DMS53 treated with DMSO at 0.1 percent for 48 hours (cell line): Measurements from ENCODE around the gene CDC42.
"Not testable (repeated sequence)": the region's sequence is repeated elsewhere in the genome, so short reads cannot be mapped to it uniquely, and the experiment has no call there.

Experiments
- DNase-seq: peaks from one replicate; lab custom pipeline; 2025; ENCODE audit not compliant: unreplicated experiment; lab: John Stamatoyannopoulos, UW

Gene CDC42

GRCh38 chr1:22052115-22053016 lies at the start of gene CDC42:
Gene CDC42, plus strand, starts transcription at chr1:22052709. Its CDS starts 25,770 bp downstream, at chr1:22078479.
- DNase-seq = peak; percentile 96

- not testable (repeated sequence) for DNase-seq
Measured at GRCh38 chr1:22002875-22003274, 49.6 kb upstream of the CDC42 start.

DNA sequence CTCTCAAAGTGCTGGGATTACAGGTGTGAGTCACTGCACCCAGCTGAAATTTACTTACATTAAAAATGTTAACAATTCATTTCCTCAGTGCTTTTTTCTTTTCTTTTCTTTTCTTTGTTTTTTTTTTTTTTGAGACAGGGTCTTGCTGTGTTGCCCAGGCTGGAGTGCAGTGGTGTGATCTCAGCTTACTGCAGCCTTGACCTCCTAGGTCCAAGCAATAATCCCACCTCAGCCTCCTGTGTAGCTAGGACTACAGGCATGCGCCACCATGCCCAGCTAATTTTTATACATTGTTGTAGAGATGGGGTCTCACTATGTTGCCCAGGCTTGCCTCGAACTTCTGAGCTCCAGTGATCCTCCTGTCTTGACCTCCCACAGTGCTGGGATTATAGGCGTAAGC lies 48.5 kb upstream of the CDC42 start:
- not testable (repeated sequence) for DNase-seq

GRCh38 chr1:22005261-22006149 lies 47.0 kb upstream of the CDC42 start:
- DNase-seq = not testable (repeated sequence)

DNA sequence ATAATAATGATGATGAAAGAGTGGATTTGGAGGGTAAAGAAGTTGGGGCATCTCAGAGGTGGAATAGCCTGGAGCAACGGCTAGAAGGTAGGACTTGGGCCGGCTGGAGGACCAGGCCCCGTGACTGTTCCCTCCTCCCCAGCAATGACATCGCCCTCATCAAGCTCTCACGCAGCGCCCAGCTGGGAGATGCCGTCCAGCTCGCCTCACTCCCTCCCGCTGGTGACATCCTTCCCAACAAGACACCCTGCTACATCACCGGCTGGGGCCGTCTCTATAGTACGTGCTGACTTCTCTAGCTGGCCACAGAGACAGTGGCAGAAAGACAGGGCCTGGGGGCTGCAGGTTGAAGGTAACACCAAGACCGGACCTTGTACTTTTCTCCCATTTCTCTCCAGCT lies 45.8 kb upstream of the CDC42 start:
- DNase-seq = not testable (repeated sequence)

DNA sequence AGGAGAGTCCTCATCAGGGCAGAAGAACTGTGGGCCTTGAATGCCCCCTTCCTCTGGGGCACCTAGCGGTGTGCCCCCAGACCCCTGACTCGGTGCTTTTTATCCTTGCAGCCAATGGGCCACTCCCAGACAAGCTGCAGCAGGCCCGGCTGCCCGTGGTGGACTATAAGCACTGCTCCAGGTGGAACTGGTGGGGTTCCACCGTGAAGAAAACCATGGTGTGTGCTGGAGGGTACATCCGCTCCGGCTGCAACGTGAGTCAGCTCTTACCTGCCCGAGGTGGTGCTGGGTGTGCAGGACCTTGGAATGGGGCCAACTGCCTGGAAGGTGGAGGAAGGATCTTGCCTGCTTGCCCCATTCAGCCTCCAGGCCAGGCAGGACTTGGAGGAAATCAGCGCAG lies 45.2 kb upstream of the CDC42 start:
- DNase-seq = not testable (repeated sequence)

DNA sequence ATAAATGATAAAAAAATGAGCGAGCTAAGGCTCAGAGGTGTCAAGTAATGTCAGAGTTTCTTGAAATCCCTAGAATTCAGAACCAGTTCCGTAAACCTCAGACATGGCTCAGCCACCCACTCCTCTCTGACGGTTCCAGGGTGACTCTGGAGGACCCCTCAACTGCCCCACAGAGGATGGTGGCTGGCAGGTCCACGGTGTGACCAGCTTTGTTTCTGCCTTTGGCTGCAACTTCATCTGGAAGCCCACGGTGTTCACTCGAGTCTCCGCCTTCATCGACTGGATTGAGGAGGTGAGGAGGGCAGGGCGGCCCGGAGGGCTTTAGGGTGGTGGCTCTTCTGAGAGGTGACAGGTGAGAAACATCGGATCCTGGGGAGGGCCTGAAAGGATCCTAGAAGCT lies 42.9 kb upstream of the CDC42 start:
- DNase-seq = not testable (repeated sequence)

GRCh38 chr1:22012752-22013151 lies 39.8 kb upstream of the CDC42 start:
- not testable (repeated sequence) for DNase-seq

DNA sequence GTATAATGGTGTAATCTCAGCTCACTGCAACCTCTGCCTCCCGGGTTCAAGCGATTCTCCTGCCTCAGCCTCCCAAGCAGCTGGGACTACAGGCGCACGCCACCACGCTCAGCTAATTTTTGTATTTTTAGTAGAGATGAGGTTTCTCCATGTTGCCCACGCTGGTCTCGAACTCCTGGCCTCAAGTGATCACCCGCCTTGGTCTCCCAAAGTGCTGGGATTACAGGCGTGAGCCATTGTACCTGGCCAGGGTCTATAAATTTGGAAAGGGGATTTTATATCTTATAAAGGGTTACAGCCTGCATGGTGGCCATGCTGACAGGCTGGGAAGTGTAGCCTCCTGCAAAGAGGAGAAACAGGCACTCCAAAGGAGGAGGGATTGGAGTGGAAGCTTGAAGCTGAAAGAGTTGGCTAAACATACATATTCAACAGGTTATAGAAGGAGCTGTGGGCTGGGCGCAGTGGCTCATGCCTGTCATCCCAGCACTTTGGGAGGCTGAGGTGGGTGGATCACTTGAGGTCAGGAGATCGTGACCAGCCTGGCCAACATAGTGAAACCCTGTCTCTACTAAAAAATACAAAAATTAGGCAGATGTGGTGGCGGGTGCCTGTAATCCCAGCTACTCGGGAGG lies 37.8 kb upstream of the CDC42 start:
- not testable (repeated sequence) for DNase-seq

- DNase-seq = no peak
Measured at GRCh38 chr1:22018583-22019559, 33.6 kb upstream of the CDC42 start.

DNA sequence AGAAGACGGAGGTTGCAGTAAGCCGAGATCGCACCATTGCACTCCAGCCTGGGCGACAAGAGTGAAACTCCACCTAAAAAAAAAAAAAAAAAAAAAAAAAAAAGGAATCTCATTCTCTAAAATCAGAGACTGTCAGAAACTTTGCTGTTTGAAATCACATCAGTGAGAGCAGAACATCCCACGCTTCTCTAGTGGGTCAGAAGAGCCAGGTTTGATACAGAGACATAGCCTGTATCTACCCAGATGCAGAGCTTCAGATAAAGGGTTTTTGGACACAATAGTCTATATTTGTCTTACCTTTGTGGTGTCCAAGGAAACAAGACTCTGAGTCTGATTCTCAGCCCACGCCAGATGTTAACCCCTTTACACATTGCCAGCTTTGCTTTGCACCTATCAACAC lies 31.4 kb upstream of the CDC42 start:
- DNase-seq = no peak

DNA sequence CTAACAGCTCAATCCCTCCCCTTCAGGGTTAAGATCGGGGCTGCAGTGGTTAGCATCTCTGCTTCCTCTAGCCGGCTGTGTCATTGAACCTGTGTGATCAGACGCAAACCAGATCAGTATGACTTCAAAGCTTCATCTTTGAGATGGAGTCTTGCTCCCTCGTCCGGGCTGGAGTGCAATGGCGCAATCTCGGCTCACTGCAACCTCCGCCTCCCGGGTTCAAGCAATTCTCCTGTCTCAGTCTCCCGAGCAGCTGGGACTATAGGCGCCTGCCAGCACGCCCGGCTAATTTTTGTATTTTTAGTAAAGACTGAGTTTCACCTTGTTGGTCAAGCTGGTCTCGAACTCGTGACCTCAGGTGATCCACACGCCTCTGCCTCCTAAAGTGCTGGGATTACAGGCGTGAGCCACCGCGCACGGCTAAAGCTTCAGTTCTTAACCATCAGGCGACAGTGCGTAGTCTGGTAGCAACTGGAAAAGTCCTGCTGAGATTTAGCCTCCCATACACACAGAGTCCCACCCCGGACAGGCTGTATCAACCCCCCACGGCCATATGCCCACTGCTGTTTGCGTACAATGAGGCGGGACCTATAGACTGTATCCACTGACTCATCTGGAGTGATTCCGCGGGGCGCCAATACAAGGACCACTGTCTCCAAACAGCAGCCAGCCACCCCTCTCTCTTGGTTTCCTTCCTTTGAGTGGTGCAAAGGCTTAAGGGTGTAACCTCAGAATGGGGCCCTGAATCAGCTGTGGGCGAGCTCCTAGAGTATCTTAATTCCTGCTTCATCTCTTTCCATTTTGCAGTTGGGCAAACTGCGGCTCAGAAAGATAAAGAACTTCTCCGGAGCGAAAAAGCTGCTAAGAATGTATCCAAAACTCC lies 27.8 kb upstream of the CDC42 start:
- DNase-seq = peak; percentile 92

DNA sequence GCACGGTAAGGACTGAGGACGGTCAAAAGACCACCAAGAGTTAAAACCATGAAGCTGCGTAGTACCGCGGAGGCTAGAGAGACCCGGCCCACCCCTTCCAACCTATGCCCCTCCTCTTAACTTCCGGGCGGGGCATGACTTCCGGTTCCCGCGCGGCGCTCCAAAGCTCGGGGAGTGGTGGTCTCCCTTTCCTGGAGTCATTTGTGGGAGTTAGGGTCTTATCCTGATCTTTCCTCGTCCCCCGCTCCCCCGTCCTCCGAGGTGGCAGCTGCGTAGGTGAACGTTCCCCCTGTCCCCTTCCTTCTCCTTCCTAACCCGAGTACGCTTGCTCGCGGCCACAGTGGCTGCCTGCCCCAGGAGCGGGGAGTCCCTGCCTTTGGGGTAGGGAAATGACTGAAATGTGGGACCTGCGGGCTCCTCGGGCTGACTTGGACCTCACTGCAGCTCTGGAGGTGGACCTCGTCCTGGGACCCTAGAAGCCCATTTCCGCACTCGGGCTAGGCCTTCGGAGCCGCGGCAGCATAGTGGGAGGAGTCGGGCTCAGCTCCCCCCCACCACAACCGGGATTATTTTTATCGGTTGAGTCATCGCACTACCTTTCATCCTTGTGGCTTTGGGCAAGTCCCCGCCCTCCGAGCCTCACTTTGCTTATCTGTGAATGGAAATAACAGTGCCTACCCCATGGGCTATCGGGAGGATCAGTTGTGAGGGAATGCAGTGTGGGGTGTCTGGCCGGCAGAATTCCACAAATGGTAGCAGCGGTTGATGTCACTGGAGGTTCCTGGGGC lies 26.9 kb upstream of the CDC42 start:
- DNase-seq = peak; percentile 75

DNA sequence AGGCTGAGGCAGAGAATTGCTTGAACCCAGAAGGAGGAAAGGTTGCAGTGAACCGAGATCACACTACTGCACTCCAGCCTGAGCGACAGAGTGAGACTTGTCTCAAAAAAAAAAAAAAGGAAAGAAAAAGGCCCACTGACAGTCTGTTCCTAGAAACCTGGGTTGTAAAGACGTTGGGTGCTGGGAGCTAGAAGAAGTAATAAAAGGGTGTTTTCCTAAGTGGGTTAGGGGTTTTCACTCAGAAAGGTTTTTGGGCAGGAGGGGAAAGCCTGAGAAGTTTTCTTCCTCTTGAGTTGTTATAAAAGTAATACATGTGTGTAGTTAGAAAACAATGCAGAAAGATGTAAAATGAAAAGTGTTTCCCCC lies 25.6 kb upstream of the CDC42 start:
- no peak for DNase-seq

- DNase-seq = no peak
Measured at GRCh38 chr1:22030057-22030456, 22.5 kb upstream of the CDC42 start.

- no peak for DNase-seq
Measured at GRCh38 chr1:22030473-22030872, 22.0 kb upstream of the CDC42 start.

DNA sequence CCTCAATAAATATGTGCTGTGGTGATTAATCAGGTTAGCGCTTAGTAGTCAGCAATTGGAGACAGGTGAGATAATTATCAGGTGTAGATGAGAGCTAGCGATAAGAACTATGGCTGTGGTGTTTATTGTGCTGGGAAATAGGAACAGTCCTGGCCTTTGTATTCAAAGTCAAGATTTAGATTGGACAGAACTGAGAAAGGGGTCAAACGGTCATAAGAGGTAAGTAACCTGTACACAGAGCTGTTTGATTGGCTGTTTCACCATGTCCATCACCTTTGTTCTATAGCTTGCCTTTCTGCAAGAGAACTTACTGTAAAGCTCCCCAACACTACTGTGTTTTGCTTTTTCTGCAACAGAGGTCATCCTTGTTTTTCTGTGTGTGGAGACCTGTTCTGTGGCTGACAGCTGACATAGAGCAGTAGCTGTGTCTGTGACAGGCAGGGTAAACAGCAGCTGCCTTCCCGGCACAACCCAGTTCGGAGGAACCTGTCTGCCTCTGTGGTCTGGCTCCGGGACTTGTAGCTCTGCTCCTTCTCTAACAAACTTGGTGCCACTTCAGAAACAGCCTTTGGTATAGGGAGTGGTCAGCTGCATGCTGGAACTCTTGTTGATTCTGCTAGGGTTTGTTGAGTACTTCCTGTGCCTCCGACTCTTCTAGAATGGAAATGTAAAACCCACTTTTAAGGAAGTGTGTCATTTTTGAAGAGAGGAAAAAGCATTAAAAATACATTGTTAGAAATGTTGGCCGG lies 21.1 kb upstream of the CDC42 start:
- DNase-seq = no peak

DNA sequence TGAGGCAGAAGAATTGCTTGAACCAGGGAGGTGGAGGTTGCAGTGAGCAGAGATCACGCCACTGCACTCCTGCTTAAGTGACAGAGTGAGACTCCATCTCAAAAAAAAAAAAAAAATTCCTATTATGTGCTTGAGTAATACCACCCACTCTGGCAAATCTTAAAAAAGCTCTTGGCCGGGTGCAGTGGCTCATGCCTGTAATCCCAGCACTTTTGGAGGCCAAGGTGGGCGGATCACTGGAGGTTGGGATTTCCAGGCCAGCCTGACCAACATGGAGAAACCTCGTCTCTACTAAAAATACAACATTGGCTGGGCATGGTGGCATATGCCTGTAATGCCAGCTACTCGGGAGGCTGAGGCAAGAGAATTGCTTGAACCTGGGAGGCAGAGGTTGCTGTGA lies 17.7 kb upstream of the CDC42 start:
- not testable (repeated sequence) for DNase-seq
